IMR-90 (cell line): Measurements from ENCODE around the gene NFIA. TPM values are rescaled to one million over a fixed set of nuclear protein-coding genes. Genes with fewer than 3 reads are reported as not detected.
A peak's percentile ranks its signal among the peaks of the same experiment; 100 is the strongest.

Source experiments
- ATAC-seq: fragments of 200-7000 bp; cut with Tn5 transposase; 2 replicates; pipeline ENCODE4 v1.9.1; 2020; ENCODE audit warnings: low read depth, mild to moderate bottlenecking, moderate library complexity
- BruUV-seq: library from RNA; stranded (reverse); fragments of 400-500 nt; replicated peaks from 2 replicates; lab custom pipeline; 2021; lab: Mats Ljungman, UMichigan
- CTCF ChIA-PET: fragments of 300-600 bp; formaldehyde crosslinking; extraction: SDS; loops from one replicate; lab custom pipeline; 2021; ENCODE audit warnings: antibody characterized with exemption; lab: Yijun Ruan, JAX
- POLR2A ChIA-PET: fragments of 300-600 bp; sonication (Branson Sonifier 250); formaldehyde crosslinking; loops from one replicate; lab custom pipeline; 2022; ENCODE audit warnings: antibody characterized with exemption; ENCODE audit not compliant: unreplicated experiment; lab: Charles Lee
- DNase-seq: peaks from one replicate; pipeline ENCODE4 v3.0.0; 2013
- H2AFZ ChIP-seq: replicated peaks from 2 replicates; pipeline ENCODE3; 2013; ENCODE audit warnings: low read length, mild to moderate bottlenecking; ENCODE audit not compliant: poor library complexity
- H2AK5ac ChIP-seq: 2 replicates; pipeline ENCODE4 v1.6.1; 2013; ENCODE audit warnings: low read depth, low read length, inconsistent platforms
- H2AK9ac ChIP-seq: replicated peaks from 2 replicates; pipeline ENCODE3; 2013; ENCODE audit warnings: mild to moderate bottlenecking, low read depth, low read length, moderate library complexity; ENCODE audit not compliant: poor library complexity
- H2BK120ac ChIP-seq: 2 replicates; pipeline ENCODE4 v1.6.1; 2013; ENCODE audit warnings: low read depth, low read length, inconsistent platforms
- H2BK15ac ChIP-seq: 3 replicates; pipeline ENCODE4 v1.6.1; 2013; ENCODE audit warnings: low read depth, low read length, inconsistent platforms
- H2BK20ac ChIP-seq: 2 replicates; pipeline ENCODE4 v1.6.1; 2013; ENCODE audit warnings: low read depth, mild to moderate bottlenecking, inconsistent platforms, low read length, moderate library complexity
- H2BK5ac ChIP-seq: 2 replicates; pipeline ENCODE4 v1.6.1; 2013; ENCODE audit warnings: mild to moderate bottlenecking, low read depth, low read length, inconsistent platforms; ENCODE audit not compliant: poor library complexity, severe bottlenecking
- H3K14ac ChIP-seq: replicated peaks from 2 replicates; pipeline ENCODE4 v1.6.1; 2013; ENCODE audit warnings: low read depth, low read length, inconsistent platforms
- H3K18ac ChIP-seq: 2 replicates; pipeline ENCODE4 v1.6.1; 2013; ENCODE audit warnings: low read depth, low read length, control low read depth
- H3K23ac ChIP-seq: 2 replicates; pipeline ENCODE4 v1.6.1; 2013; ENCODE audit warnings: low read depth, low read length, inconsistent platforms
- H3K27ac ChIP-seq: 2 replicates; pipeline ENCODE4 v1.5.1; 2013; ENCODE audit warnings: mild to moderate bottlenecking, control low read depth, low read length; ENCODE audit not compliant: insufficient read depth
- H3K27me3 ChIP-seq: 2 replicates; pipeline ENCODE4 v1.6.1; 2013; ENCODE audit warnings: low read length; ENCODE audit not compliant: control insufficient read depth, insufficient read depth
- H3K36me3 ChIP-seq: 2 replicates; pipeline ENCODE4 v1.6.1; 2013; ENCODE audit warnings: low read length, mixed read lengths; ENCODE audit not compliant: control insufficient read depth, insufficient read depth
- H3K4ac ChIP-seq: 2 replicates; pipeline ENCODE4 v1.6.1; 2013; ENCODE audit warnings: low read depth, low read length, inconsistent platforms
- H3K4me1 ChIP-seq: 2 replicates; pipeline ENCODE4 v1.6.1; 2013; ENCODE audit warnings: low read length, mixed read lengths; ENCODE audit not compliant: control insufficient read depth, insufficient read depth
- H3K4me2 ChIP-seq: 2 replicates; pipeline ENCODE4 v1.6.1; 2013; ENCODE audit warnings: low read depth, mild to moderate bottlenecking, control low read depth, low read length, moderate library complexity
- H3K4me3 ChIP-seq: 2 replicates; pipeline ENCODE4 v1.5.1; 2013; ENCODE audit warnings: low read depth, mild to moderate bottlenecking, control low read depth, low read length, moderate library complexity; ENCODE audit not compliant: insufficient read depth
- H3K56ac ChIP-seq: 2 replicates; pipeline ENCODE4 v1.6.1; 2013; ENCODE audit warnings: low read length, inconsistent platforms; ENCODE audit not compliant: insufficient read depth; ENCODE audit errors: extremely low read depth
- H3K79me1 ChIP-seq, 2 experiments: 2 replicates each; pipeline ENCODE4 v1.6.1; 2013; ENCODE audit warnings: low read length in 2 of 2, inconsistent platforms in 1 of 2, low read depth in 1 of 2
- H3K9ac ChIP-seq: 2 replicates; pipeline ENCODE4 v1.6.1; 2013; ENCODE audit warnings: low read depth, low read length, control low read depth
- H3K9me1 ChIP-seq: 2 replicates; pipeline ENCODE4 v1.6.1; 2013; ENCODE audit warnings: low read length, inconsistent platforms; ENCODE audit not compliant: insufficient read depth
- H3K9me3 ChIP-seq: 2 replicates; pipeline ENCODE4 v1.6.1; 2013; ENCODE audit warnings: low read length; ENCODE audit not compliant: control insufficient read depth, insufficient read depth
- H4K20me1 ChIP-seq: 2 replicates; pipeline ENCODE4 v1.6.1; 2013; ENCODE audit warnings: low read length, inconsistent platforms; ENCODE audit not compliant: insufficient read depth
- H4K5ac ChIP-seq: 2 replicates; pipeline ENCODE4 v1.6.1; 2013; ENCODE audit warnings: mild to moderate bottlenecking, low read depth, low read length, control low read depth
- H4K8ac ChIP-seq, 2 experiments: 2 replicates each; pipeline ENCODE4 v1.6.1; 2013; ENCODE audit warnings: low read depth in 2 of 2, low read length in 2 of 2, control low read depth in 1 of 2, inconsistent platforms in 1 of 2
- H4K91ac ChIP-seq: 2 replicates; pipeline ENCODE4 v1.6.1; 2013; ENCODE audit warnings: low read depth, low read length, inconsistent platforms; ENCODE audit not compliant: insufficient read depth
- CEBPB ChIP-seq: IDR thresholded peaks from 2 replicates; pipeline ENCODE4 v1.6.1; 2012; ENCODE audit warnings: low read depth, low read length, improper control_type of control experiment
- MAFK ChIP-seq: IDR thresholded peaks from 2 replicates; pipeline ENCODE4 v1.6.1; 2012; ENCODE audit warnings: low read depth, low read length, improper control_type of control experiment
- RFX5 ChIP-seq: IDR thresholded peaks from 2 replicates; pipeline ENCODE4 v1.8.0; 2012; ENCODE audit warnings: low read depth, mild to moderate bottlenecking, low read length, moderate library complexity
- WGBS, 2 experiments: methylation state at CpG; one replicate each; pipeline versions ENCODE4 v1.1.5 to v1.1.7; 2013; ENCODE audit warnings: missing lambda C conversion rate in 2 of 2; ENCODE audit not compliant: insufficient read length in 1 of 2; ENCODE audit errors: extremely low coverage in 2 of 2; 5-methylcytosine and 5-hydroxymethylcytosine counted together
- dilution Hi-C: fragments of 300-500 bp; cut with HindIII; formaldehyde crosslinking; loops from one replicate; pipeline ENCODE4 v1.14.3; 2018; ENCODE audit warnings: low sequenced_read_pairs; ENCODE audit not compliant: unreplicated experiment
- in situ Hi-C: fragments of 300-500 bp; cut with MboI; formaldehyde crosslinking; loops from 3 replicates; pipeline ENCODE4 v1.14.3; 2019; ENCODE audit warnings: low sequenced_read_pairs, inconsistent platforms, mixed read lengths
- intact Hi-C: fragments of 100-400 bp; cut with micrococcal nuclease; formaldehyde crosslinking; loops from 2 replicates; pipeline ENCODE4 v1.10.0; 2022
- polyA plus RNA-seq, 3 experiments: library from polyadenylated mRNA; depleted of rRNA; stranded (reverse); fragments of >200 nt; gene quantifications; 2 replicates each; pipeline ENCODE4 v1.2.3, GENCODE V29; 2012; ENCODE audit warnings: low replicate concordance in 1 of 3
- total RNA-seq: library from RNA; depleted of rRNA; stranded (reverse); fragments of >200 nt; gene quantifications from 2 replicates; pipeline ENCODE4 v1.2.3, GENCODE V29; 2012

NFIA gene
- total and polyA plus RNA-seq, 2 of the 4 experiments (the other 2 are of a cell fraction), result 1.6 to 2.2 TPM

DNA sequence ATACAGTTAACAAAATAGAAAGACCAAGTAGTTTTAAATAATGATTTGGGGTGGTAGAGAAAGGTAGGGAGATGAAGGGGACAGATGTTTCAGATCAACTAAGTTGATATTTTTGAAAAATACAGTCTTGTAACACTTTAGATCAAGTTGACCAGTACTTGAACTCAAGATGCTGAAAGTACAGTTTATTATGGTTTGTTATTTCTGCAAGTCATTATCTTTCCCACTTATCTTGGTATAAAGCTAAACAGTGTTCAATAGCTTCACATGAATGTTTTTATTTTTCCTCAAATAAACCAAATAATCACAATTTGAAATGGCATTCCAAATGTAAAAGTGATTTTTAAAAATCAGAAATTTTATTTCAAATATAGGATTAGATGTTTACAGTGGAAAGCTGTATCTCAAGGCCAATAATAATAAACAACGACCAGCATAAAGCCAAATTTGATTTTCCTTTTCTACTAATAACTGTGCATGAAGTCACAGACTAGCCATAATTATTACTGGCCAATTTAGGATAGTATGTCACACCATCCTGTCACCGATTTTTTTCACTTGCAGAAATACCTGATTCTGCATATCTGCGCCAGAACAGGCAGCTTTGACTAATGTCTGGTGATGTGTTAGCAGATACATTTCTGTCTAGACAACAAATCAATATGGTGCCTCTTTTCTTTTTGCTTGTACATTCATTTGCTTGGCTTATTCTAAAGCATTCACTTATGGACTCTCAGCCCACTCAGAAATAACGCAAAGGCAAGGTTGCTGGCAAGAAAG lies 322.4 kb downstream of the NFIA start:
- Histone ChIP-seq H3K56ac (no peak overlapping the region), H3K9me1 (no peaks in the 10 kb centered on the region), H3K4me2 (no peak overlapping the region), H3K36me3 (no peaks in the 10 kb centered on the region; the same call in 1 of the 2 replicates), H3K18ac (no peak overlapping the region), H4K20me1 (no peaks in the 10 kb centered on the region), H3K9ac (no peak overlapping the region), H3K27ac (no peak overlapping the region), H2AK9ac (no peak overlapping the region), H4K5ac (no peak overlapping the region), H3K9me3 (no peaks in the 10 kb centered on the region), H4K91ac (no peak overlapping the region), H2AFZ (no peak overlapping the region), H3K14ac (no peak overlapping the region), H3K4ac (no peak overlapping the region), H2AK5ac (no peak overlapping the region), H3K27me3 (no peaks in the 10 kb centered on the region), H3K4me1 (no peaks in the 10 kb centered on the region), H3K23ac (no peak overlapping the region), H3K4me3 (no peak overlapping the region), H2BK20ac (no peak overlapping the region), H2BK120ac (no peak overlapping the region), H3K79me1 (no peaks in the 10 kb centered on the region), H2BK15ac (no peak overlapping the region), H4K8ac (no peak overlapping the region), H2BK5ac (no peak overlapping the region)
- BruUV-seq, result no TSS peak
- dilution Hi-C loops (no loop called here), intact Hi-C loops (no loop called here), in situ Hi-C loops (no loop called here)
- TF ChIP-seq CEBPB (no peak), MAFK (no peak), RFX5 (no peak)
- ATAC-seq (no peak), DNase-seq (peak; percentile 0)
- CTCF ChIA-PET, result interaction anchor here (0.6 kb wide), 1 partner anchor 11 kb away, joined by 3 read pairs; no protein-coding TSS in a partner anchor
- WGBS, 2 experiments, result no CpG with 5 or more reads among the region's 4 CpGs
- POLR2A ChIA-PET, result no interaction called here
